ENCODE measurements around the gene PIP5KL1. TPM values are rescaled to one million over a fixed set of nuclear protein-coding genes. Genes with fewer than 3 reads are reported as not detected.

PIP5KL1 gene
- total RNA-seq, 1 experiment from 2014 or later = 16.8 TPM

DNA sequence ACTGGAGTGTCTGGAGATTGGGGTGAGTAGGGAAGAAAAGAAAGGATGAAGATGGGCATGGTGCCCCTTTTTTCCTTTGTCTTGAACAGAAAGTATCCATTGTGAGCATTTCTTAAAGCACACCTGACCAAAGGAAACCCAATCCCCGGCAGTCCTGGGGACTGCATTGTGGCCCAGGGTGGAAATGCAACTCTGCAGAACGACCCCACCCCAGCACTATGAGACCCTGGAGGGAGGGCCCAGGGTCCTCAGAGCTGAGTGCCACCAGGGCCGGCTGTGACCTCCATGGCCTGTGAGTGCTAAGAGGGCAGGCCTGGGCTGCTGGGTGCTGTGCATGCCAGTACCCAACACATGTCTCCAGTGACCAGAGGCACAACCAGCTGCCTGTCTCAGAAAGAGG is 31.7 kb upstream of the PIP5KL1 start (continued):
- TF ChIP-seq, protein P1, sequence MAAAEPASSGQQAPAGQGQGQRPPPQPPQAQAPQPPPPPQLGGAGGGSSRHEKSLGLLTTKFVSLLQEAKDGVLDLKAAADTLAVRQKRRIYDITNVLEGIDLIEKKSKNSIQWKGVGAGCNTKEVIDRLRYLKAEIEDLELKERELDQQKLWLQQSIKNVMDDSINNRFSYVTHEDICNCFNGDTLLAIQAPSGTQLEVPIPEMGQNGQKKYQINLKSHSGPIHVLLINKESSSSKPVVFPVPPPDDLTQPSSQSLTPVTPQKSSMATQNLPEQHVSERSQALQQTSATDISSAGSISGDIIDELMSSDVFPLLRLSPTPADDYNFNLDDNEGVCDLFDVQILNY (CRISPR knock-in tag; IDR thresholded peaks at IDR 0.05) = no peak

DNA sequence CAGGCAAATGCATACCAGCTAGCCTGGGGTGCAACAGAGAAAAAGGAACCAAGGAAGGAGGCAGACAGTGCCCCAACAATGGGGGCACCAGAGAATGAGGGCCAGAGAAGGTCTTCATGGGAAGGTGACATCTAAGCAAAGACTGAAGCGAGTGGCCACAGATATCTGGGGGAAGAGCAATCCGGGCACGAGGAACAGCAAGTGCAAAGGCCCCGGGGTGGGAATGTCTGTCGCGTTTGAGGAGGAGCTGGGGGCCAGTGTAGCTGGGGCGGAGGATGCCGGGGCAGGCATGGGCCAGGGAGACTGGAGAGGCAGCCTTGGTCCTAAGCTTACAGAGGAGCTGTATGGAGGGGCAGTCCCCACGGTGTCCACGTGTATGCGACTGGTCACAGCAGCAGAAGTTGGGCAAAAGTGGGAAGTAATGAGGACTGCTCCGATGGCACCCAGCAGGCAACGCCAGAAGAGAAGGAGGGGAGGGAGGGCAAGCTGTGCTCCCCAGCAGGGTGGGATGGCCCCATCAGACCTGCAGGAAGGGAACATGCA is 31.1 kb upstream of the PIP5KL1 start:
- peak; percentile 71; the same call in 1 of the 2 replicates for TF ChIP-seq GTF2I (CRISPR knock-in tag; conservative IDR thresholded peaks at IDR 0.05)
- TF ChIP-seq, protein P2, sequence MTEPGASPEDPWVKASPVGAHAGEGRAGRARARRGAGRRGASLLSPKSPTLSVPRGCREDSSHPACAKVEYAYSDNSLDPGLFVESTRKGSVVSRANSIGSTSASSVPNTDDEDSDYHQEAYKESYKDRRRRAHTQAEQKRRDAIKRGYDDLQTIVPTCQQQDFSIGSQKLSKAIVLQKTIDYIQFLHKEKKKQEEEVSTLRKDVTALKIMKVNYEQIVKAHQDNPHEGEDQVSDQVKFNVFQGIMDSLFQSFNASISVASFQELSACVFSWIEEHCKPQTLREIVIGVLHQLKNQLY (CRISPR knock-in tag; IDR thresholded peaks at IDR 0.05) = no peak
- no peak for TF ChIP-seq TCF7 (CRISPR knock-in tag; IDR thresholded peaks at IDR 0.05; ENCODE audit: low read depth)
- TF ChIP-seq ZNF317 (CRISPR knock-in tag; IDR thresholded peaks at IDR 0.05; ENCODE audit: borderline replicate concordance, low read depth) = no peak
- no peak for TF ChIP-seq ZNF263 (CRISPR knock-in tag; IDR thresholded peaks at IDR 0.05; ENCODE audit: low read depth)
- no peak for DNase-seq (ENCODE audit: low spot score)
- no peak for ATAC-seq
- H3K36me3 Mint-ChIP-seq = no peaks in the 10 kb centered on the region
- peaks cover 4% of the 10 kb centered on the region; the same call in 1 of the 2 replicates for H3K9me3 Mint-ChIP-seq
- ChIA-PET CTCF (interaction anchor here (0.6 to 3.6 kb wide), 8 partner anchors 10 to 227 kb away, joined by 3 to 43 read pairs (median 5); partner anchors contain the start of gene TOR2A), POLR2A (no interaction called here)
- peaks cover 58% of the 10 kb centered on the region for H3K4me1 Mint-ChIP-seq
- H3K4me3 Mint-ChIP-seq = no peak overlapping the region
- no peaks in the 10 kb centered on the region for H3K27me3 Mint-ChIP-seq (ENCODE audit: low read depth)
- H3K27ac Mint-ChIP-seq = peak overlapping the region; percentile 42; the same call in 1 of the 2 replicates

DNA sequence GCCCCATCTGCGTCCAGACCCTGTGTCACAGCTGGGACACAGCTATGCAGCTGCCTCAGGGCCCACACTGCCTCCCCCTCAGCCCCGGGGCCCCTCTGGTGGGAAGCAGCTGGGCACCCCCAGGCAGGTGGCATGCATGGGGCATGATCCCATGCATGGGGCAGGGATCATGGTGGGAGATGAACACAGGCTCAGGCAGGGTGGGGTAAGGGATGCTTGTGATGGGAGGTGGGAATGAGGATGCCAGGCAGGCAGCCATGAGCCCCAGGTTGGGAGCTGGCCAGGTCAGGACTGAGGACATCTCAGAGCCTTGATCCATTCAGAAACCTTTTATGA is 30.5 kb upstream of the PIP5KL1 start:
- no peaks in the 10 kb centered on the region for H3K27me3 Mint-ChIP-seq (ENCODE audit: low read depth)
- DNase-seq (ENCODE audit: low spot score) (no peak), ATAC-seq (no peak)
- POLR2A ChIA-PET = interaction anchor here (1.3 kb wide), 1 partner anchor 17 kb away, joined by 6 read pairs; no protein-coding TSS in a partner anchor
- peaks cover 53% of the 10 kb centered on the region for H3K4me1 Mint-ChIP-seq
- CTCF ChIA-PET = interaction anchor here (0.9 to 3.6 kb wide), 11 partner anchors 9 to 164 kb away, joined by 3 to 43 read pairs (median 4); no protein-coding TSS in a partner anchor
- no peak overlapping the region for H3K4me3 Mint-ChIP-seq
- H3K9me3 Mint-ChIP-seq = peaks cover 4% of the 10 kb centered on the region; the same call in 1 of the 2 replicates
- 0 out of 2 replicates have a peak overlapping the region, but pooled peaks have one; percentile 42 for H3K27ac Mint-ChIP-seq
- no peaks in the 10 kb centered on the region for H3K36me3 Mint-ChIP-seq
- no peak for TF ChIP-seq ZBTB21 (CRISPR knock-in tag; IDR thresholded peaks at IDR 0.05; ENCODE audit: borderline replicate concordance)
- no peak for TF ChIP-seq ZNF317 (CRISPR knock-in tag; IDR thresholded peaks at IDR 0.05; ENCODE audit: borderline replicate concordance, low read depth)
- TF ChIP-seq FOXP1 (CRISPR knock-in tag; IDR thresholded peaks at IDR 0.05; ENCODE audit: borderline replicate concordance) = no peak
- TF ChIP-seq, protein P3, sequence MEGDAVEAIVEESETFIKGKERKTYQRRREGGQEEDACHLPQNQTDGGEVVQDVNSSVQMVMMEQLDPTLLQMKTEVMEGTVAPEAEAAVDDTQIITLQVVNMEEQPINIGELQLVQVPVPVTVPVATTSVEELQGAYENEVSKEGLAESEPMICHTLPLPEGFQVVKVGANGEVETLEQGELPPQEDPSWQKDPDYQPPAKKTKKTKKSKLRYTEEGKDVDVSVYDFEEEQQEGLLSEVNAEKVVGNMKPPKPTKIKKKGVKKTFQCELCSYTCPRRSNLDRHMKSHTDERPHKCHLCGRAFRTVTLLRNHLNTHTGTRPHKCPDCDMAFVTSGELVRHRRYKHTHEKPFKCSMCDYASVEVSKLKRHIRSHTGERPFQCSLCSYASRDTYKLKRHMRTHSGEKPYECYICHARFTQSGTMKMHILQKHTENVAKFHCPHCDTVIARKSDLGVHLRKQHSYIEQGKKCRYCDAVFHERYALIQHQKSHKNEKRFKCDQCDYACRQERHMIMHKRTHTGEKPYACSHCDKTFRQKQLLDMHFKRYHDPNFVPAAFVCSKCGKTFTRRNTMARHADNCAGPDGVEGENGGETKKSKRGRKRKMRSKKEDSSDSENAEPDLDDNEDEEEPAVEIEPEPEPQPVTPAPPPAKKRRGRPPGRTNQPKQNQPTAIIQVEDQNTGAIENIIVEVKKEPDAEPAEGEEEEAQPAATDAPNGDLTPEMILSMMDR (IDR thresholded peaks at IDR 0.05) = no peak
- TF ChIP-seq RORB (CRISPR knock-in tag; IDR thresholded peaks at IDR 0.05) = no peak
- TF ChIP-seq, protein P4, sequence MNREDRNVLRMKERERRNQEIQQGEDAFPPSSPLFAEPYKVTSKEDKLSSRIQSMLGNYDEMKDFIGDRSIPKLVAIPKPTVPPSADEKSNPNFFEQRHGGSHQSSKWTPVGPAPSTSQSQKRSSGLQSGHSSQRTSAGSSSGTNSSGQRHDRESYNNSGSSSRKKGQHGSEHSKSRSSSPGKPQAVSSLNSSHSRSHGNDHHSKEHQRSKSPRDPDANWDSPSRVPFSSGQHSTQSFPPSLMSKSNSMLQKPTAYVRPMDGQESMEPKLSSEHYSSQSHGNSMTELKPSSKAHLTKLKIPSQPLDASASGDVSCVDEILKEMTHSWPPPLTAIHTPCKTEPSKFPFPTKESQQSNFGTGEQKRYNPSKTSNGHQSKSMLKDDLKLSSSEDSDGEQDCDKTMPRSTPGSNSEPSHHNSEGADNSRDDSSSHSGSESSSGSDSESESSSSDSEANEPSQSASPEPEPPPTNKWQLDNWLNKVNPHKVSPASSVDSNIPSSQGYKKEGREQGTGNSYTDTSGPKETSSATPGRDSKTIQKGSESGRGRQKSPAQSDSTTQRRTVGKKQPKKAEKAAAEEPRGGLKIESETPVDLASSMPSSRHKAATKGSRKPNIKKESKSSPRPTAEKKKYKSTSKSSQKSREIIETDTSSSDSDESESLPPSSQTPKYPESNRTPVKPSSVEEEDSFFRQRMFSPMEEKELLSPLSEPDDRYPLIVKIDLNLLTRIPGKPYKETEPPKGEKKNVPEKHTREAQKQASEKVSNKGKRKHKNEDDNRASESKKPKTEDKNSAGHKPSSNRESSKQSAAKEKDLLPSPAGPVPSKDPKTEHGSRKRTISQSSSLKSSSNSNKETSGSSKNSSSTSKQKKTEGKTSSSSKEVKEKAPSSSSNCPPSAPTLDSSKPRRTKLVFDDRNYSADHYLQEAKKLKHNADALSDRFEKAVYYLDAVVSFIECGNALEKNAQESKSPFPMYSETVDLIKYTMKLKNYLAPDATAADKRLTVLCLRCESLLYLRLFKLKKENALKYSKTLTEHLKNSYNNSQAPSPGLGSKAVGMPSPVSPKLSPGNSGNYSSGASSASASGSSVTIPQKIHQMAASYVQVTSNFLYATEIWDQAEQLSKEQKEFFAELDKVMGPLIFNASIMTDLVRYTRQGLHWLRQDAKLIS (CRISPR knock-in tag; IDR thresholded peaks at IDR 0.05; ENCODE audit: borderline replicate concordance) = no peak
- TF ChIP-seq, protein P5, sequence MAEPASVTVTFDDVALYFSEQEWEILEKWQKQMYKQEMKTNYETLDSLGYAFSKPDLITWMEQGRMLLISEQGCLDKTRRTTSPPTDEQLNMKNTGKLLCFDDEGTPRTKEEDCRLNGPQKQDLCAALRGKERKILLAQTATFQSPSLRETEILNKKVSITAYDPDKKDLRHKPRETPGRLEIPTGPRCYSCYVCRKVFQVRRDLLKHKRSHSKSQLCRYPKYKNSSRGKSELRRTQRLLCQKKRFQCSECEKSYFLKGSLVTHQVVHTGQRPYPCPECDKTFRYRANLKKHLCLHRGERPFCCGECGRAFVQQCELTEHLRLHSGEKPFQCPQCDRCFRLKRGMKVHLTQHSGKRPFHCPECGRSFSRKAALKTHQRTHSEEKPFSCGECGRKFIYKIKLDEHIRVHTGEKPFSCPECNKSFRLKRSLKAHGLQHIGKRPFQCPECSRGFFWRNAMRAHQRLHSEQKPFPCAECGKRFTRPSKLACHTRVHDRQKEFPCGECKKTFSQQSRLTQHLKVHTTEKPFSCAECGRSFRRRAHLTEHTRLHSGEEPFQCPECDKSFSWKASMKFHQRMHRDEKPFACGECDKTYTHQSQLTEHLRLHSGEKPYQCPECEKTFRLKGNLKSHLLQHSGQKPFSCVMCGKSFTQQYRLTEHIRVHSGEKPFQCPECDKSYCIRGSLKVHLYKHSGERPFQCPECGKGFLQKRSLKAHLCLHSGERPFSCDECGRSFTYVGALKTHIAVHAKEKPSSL (CRISPR knock-in tag; conservative IDR thresholded peaks at IDR 0.05) = no peak
- TF ChIP-seq, protein P6, sequence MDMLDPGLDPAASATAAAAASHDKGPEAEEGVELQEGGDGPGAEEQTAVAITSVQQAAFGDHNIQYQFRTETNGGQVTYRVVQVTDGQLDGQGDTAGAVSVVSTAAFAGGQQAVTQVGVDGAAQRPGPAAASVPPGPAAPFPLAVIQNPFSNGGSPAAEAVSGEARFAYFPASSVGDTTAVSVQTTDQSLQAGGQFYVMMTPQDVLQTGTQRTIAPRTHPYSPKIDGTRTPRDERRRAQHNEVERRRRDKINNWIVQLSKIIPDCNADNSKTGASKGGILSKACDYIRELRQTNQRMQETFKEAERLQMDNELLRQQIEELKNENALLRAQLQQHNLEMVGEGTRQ (CRISPR knock-in tag; IDR thresholded peaks at IDR 0.05) = no peak
- TF ChIP-seq FOXK1 (CRISPR knock-in tag; IDR thresholded peaks at IDR 0.05) = no peak
- TF ChIP-seq ATF1 (CRISPR knock-in tag; IDR thresholded peaks at IDR 0.05) = no peak
- no peak for TF ChIP-seq CBFB (CRISPR knock-in tag; IDR thresholded peaks at IDR 0.05; ENCODE audit: low read depth)
- TF ChIP-seq, protein P7, sequence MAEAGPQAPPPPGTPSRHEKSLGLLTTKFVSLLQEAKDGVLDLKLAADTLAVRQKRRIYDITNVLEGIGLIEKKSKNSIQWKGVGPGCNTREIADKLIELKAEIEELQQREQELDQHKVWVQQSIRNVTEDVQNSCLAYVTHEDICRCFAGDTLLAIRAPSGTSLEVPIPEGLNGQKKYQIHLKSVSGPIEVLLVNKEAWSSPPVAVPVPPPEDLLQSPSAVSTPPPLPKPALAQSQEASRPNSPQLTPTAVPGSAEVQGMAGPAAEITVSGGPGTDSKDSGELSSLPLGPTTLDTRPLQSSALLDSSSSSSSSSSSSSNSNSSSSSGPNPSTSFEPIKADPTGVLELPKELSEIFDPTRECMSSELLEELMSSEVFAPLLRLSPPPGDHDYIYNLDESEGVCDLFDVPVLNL (CRISPR knock-in tag; IDR thresholded peaks at IDR 0.05; ENCODE audit: borderline replicate concordance, low read depth) = no peak
